Neural cell (in vitro differentiated cells): ENCODE data around the gene MGST3. TPM values are rescaled to one million over a fixed set of nuclear protein-coding genes. Genes with fewer than 3 reads are reported as not detected.

Experiments
- H2AFZ ChIP-seq: fragments of 200-600, 300-800 bp; sonication (generic), shearing (Covaris generic); 2 replicates; pipeline ENCODE4 v1.6.0; 2014; ENCODE audit warnings: low read depth, mild to moderate bottlenecking, antibody characterized with exemption, low read length, moderate library complexity
- H3F3A ChIP-seq: fragments of 200-600 bp; shearing (Covaris generic); 2 replicates; pipeline ENCODE4 v1.6.1; 2016; ENCODE audit warnings: mild to moderate bottlenecking, moderate library complexity, mixed read lengths, antibody characterized with exemption, low read length; ENCODE audit not compliant: insufficient read depth, poor library complexity, severe bottlenecking
- H3K27ac ChIP-seq: fragments of 200-600, 300-800 bp; sonication (generic), shearing (Covaris generic); 2 replicates; pipeline ENCODE4 v1.5.1; 2014; ENCODE audit warnings: mild to moderate bottlenecking, low read length, moderate library complexity
- H3K27me3 ChIP-seq: fragments of 300-800, 200-600 bp; sonication (generic), shearing (Covaris generic); 2 replicates; pipeline ENCODE4 v1.6.0; 2014; ENCODE audit warnings: mild to moderate bottlenecking, low read depth, low read length, moderate library complexity; ENCODE audit not compliant: insufficient read depth
- H3K36me3 ChIP-seq: fragments of 300-800, 200-600 bp; sonication (generic), shearing (Covaris generic); 2 replicates; pipeline ENCODE4 v1.5.1; 2014; ENCODE audit warnings: mild to moderate bottlenecking, antibody characterized with exemption, low read length, moderate library complexity; ENCODE audit not compliant: insufficient read depth
- H3K4me2 ChIP-seq: fragments of 300-800, 200-600 bp; sonication (generic), shearing (Covaris generic); 2 replicates; pipeline ENCODE4 v1.6.0; 2014; ENCODE audit warnings: mild to moderate bottlenecking, low read length
- H3K4me3 ChIP-seq: fragments of 300-800, 200-600 bp; sonication (generic), shearing (Covaris generic); 2 replicates; pipeline ENCODE4 v1.5.1; 2014; ENCODE audit warnings: mild to moderate bottlenecking, low read length, moderate library complexity
- H3K79me2 ChIP-seq: fragments of 200-600 bp; shearing (Covaris generic); replicated peaks from 2 replicates; pipeline ENCODE4 v1.6.0; 2014; ENCODE audit warnings: mild to moderate bottlenecking, low read length, moderate library complexity; ENCODE audit not compliant: insufficient read depth
- H3K9ac ChIP-seq: fragments of 300-800, 200-600 bp; sonication (generic), shearing (Covaris generic); 2 replicates; pipeline ENCODE4 v1.6.1; 2016; ENCODE audit warnings: mild to moderate bottlenecking, low read length, mixed read lengths
- H3K9me2 ChIP-seq: fragments of 200-600 bp; shearing (Covaris generic); 2 replicates; pipeline ENCODE4 v1.6.1; 2016; ENCODE audit warnings: mild to moderate bottlenecking, low read length, mixed read lengths; ENCODE audit not compliant: insufficient read depth
- H3K9me3 ChIP-seq: fragments of 200-600, 300-800 bp; sonication (generic), shearing (Covaris generic); 2 replicates; pipeline ENCODE4 v1.6.1; 2016; ENCODE audit warnings: mild to moderate bottlenecking, mixed run types, low read length, moderate library complexity, mixed read lengths
- H4K20me1 ChIP-seq: fragments of 200-600 bp; shearing (Covaris generic); 2 replicates; pipeline ENCODE4 v1.6.1; 2016; ENCODE audit warnings: mild to moderate bottlenecking, mixed run types; ENCODE audit not compliant: insufficient read depth
- EP300 ChIP-seq: fragments of 450-650 bp; conservative IDR thresholded peaks from 2 replicates; pipeline ENCODE4 v1.6.1; 2014; ENCODE audit warnings: antibody characterized with exemption, mild to moderate bottlenecking, moderate library complexity; ENCODE audit not compliant: poor library complexity, severe bottlenecking
- EZH2 ChIP-seq: fragments of 200-600, 300-800 bp; shearing (Covaris generic), sonication (generic); IDR thresholded peaks from 2 replicates; pipeline ENCODE4 v1.6.1; 2014; ENCODE audit warnings: antibody characterized with exemption, low read length, borderline replicate concordance, mild to moderate bottlenecking; ENCODE audit not compliant: insufficient read depth, poor library complexity, severe bottlenecking
- MXI1 ChIP-seq: fragments of 450-650 bp; conservative IDR thresholded peaks from 2 replicates; pipeline ENCODE4 v1.6.1; 2014; ENCODE audit warnings: antibody characterized with exemption, mild to moderate bottlenecking; ENCODE audit not compliant: poor library complexity, severe bottlenecking
- POLR2AphosphoS5 ChIP-seq: IDR thresholded peaks from 2 replicates; pipeline ENCODE4 v1.6.1; 2012
- RAD21 ChIP-seq: fragments of 450-650 bp; conservative IDR thresholded peaks from 2 replicates; pipeline ENCODE4 v1.6.1; 2014; ENCODE audit warnings: antibody characterized with exemption, mild to moderate bottlenecking, moderate library complexity
- SMC3 ChIP-seq: fragments of 450-650 bp; conservative IDR thresholded peaks from 2 replicates; pipeline ENCODE4 v1.6.1; 2014; ENCODE audit warnings: antibody characterized with exemption, mild to moderate bottlenecking, moderate library complexity; ENCODE audit not compliant: poor library complexity
- TAF1 ChIP-seq: IDR thresholded peaks from 2 replicates; pipeline ENCODE4 v1.6.1; 2012; ENCODE audit warnings: low read depth
- polyA plus RNA-seq: library from polyadenylated mRNA; depleted of rRNA; stranded (reverse); fragments of >200 nt; gene quantifications from 2 replicates; pipeline ENCODE4 v1.2.3, GENCODE V29; 2014
- TF ChIP-seq, protein P1 (sequence below): IDR thresholded peaks from 2 replicates; pipeline ENCODE4 v1.6.1; 2012; ENCODE audit warnings: borderline replicate concordance
- TF ChIP-seq, protein P2 (sequence below): fragments of 450-650 bp; IDR thresholded peaks from 2 replicates; pipeline ENCODE4 v1.5.1; 2014; ENCODE audit warnings: antibody characterized with exemption, mild to moderate bottlenecking, moderate library complexity; ENCODE audit not compliant: poor library complexity, severe bottlenecking

MGST3 gene
- polyA plus RNA-seq, 1 donor from 2014 or later = 219 TPM

- no peak overlapping the region for H3K4me3 ChIP-seq
- no peak overlapping the region for H3K9ac ChIP-seq
- H3K9me3 ChIP-seq = no peaks in the 10 kb centered on the region
- H3F3A ChIP-seq = no peaks in the 10 kb centered on the region
- no peak overlapping the region for H2AFZ ChIP-seq
- H4K20me1 ChIP-seq = no peaks in the 10 kb centered on the region
- H3K4me2 ChIP-seq = no peak overlapping the region
- no peaks in the 10 kb centered on the region for H3K79me2 ChIP-seq
- no peaks in the 10 kb centered on the region for H3K9me2 ChIP-seq
- peaks cover 4% of the 10 kb centered on the region for H3K36me3 ChIP-seq
- H3K27ac ChIP-seq = no peak overlapping the region
- no peaks in the 10 kb centered on the region for H3K27me3 ChIP-seq
- TF ChIP-seq EZH2 (no peak), SMC3 (no peak), EP300 (no peak), TAF1 (no peak), POLR2AphosphoS5 (no peak), MXI1 (no peak), RAD21 (no peak)
- TF ChIP-seq, protein P1, sequence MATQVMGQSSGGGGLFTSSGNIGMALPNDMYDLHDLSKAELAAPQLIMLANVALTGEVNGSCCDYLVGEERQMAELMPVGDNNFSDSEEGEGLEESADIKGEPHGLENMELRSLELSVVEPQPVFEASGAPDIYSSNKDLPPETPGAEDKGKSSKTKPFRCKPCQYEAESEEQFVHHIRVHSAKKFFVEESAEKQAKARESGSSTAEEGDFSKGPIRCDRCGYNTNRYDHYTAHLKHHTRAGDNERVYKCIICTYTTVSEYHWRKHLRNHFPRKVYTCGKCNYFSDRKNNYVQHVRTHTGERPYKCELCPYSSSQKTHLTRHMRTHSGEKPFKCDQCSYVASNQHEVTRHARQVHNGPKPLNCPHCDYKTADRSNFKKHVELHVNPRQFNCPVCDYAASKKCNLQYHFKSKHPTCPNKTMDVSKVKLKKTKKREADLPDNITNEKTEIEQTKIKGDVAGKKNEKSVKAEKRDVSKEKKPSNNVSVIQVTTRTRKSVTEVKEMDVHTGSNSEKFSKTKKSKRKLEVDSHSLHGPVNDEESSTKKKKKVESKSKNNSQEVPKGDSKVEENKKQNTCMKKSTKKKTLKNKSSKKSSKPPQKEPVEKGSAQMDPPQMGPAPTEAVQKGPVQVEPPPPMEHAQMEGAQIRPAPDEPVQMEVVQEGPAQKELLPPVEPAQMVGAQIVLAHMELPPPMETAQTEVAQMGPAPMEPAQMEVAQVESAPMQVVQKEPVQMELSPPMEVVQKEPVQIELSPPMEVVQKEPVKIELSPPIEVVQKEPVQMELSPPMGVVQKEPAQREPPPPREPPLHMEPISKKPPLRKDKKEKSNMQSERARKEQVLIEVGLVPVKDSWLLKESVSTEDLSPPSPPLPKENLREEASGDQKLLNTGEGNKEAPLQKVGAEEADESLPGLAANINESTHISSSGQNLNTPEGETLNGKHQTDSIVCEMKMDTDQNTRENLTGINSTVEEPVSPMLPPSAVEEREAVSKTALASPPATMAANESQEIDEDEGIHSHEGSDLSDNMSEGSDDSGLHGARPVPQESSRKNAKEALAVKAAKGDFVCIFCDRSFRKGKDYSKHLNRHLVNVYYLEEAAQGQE = no peak
- TF ChIP-seq, protein P2, sequence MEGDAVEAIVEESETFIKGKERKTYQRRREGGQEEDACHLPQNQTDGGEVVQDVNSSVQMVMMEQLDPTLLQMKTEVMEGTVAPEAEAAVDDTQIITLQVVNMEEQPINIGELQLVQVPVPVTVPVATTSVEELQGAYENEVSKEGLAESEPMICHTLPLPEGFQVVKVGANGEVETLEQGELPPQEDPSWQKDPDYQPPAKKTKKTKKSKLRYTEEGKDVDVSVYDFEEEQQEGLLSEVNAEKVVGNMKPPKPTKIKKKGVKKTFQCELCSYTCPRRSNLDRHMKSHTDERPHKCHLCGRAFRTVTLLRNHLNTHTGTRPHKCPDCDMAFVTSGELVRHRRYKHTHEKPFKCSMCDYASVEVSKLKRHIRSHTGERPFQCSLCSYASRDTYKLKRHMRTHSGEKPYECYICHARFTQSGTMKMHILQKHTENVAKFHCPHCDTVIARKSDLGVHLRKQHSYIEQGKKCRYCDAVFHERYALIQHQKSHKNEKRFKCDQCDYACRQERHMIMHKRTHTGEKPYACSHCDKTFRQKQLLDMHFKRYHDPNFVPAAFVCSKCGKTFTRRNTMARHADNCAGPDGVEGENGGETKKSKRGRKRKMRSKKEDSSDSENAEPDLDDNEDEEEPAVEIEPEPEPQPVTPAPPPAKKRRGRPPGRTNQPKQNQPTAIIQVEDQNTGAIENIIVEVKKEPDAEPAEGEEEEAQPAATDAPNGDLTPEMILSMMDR = no peak
These were observed 31.2 kb downstream of the MGST3 start for GRCh38 chr1:165662186-165662585.

DNA sequence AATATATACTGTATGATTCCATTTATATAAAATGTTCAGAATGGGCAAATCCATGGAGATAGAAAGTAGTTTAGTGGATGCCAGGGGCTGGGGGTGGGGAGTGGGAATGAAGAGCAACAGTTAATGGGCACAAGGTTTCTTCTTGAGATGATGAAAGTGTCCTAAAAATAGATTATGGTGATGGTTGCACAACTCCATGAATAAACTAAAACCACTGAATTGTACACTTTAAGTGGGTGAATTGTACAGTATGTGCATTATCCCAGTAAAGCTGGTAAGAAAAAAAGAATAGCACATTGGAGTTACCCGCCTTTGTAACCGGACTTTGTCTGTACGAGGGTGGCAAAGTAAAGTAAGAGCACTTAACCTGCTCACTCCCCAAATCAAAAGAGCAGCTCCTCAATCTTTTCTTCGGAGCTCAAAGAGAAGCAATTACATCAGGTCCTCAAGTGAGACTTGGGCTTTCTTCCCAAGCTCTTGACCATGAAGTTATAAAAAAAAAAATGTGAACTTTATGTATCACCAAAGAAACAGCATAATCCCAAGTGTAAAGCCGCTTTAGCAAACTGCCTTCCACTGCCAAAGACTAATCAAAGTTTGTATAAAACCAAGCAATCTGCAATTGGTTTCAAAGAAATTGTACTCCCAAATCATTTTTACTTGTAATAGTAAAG is 35.3 kb downstream of the MGST3 start:
- no peak for TF ChIP-seq RAD21
- TF ChIP-seq, protein P1 = no peak
- TF ChIP-seq, protein P2 = no peak
- TF ChIP-seq POLR2AphosphoS5 = no peak
- TF ChIP-seq EP300 = no peak
- no peak for TF ChIP-seq EZH2
- no peak for TF ChIP-seq SMC3
- TF ChIP-seq TAF1 = no peak
- no peak for TF ChIP-seq MXI1
- Histone ChIP-seq H3K27ac (no peak overlapping the region), H3F3A (no peaks in the 10 kb centered on the region), H4K20me1 (no peaks in the 10 kb centered on the region), H3K9me2 (no peaks in the 10 kb centered on the region), H3K4me2 (no peak overlapping the region), H3K27me3 (no peaks in the 10 kb centered on the region), H3K9ac (no peak overlapping the region), H3K36me3 (peaks cover 4% of the 10 kb centered on the region), H3K9me3 (no peaks in the 10 kb centered on the region), H3K4me3 (no peak overlapping the region), H2AFZ (no peak overlapping the region), H3K79me2 (no peaks in the 10 kb centered on the region)
